ENCODE data around the gene DIAPH2.
"Not testable (repeated sequence)": the region's sequence is repeated elsewhere in the genome, so short reads cannot be mapped to it uniquely, and the experiment has no call there.

DNA sequence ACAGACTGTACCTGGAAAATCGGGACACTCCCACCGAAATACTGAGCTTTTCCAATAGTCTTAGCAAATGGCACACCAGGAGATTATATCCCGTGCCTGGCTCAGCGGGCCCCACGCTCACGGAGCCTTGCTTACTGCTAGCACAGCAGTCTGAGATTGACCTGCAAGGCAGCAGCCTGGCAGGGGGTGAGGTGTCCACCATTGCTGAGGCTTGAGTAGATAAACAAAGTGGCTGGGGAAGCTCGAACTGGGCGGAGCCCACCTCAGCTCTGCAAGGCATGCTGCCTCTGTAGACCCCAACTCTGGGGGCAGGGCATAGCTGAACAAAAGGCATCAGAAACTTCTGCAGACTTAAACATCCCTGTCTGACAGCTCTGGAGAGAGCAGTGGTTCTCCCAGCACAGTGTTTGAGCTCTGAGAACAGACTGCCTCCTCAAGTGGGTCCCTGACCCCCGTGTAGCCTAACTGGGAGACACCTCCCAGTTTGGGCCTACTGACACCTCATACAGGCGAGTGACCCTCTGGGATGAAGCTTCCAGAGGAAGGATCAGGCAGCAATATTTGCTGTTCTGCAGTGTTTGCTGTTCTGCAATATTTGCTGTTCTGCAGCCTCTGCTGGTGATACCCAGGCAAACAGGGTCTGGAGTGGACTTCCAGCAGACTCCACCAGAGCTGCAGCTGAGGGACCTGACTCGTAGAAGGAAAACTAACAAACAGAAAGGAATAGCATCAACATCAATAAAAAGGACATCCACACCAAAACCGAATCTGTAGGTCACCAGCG lies 725.2 kb downstream of the DIAPH2 start:
- TF ChIP-seq, protein P1, sequence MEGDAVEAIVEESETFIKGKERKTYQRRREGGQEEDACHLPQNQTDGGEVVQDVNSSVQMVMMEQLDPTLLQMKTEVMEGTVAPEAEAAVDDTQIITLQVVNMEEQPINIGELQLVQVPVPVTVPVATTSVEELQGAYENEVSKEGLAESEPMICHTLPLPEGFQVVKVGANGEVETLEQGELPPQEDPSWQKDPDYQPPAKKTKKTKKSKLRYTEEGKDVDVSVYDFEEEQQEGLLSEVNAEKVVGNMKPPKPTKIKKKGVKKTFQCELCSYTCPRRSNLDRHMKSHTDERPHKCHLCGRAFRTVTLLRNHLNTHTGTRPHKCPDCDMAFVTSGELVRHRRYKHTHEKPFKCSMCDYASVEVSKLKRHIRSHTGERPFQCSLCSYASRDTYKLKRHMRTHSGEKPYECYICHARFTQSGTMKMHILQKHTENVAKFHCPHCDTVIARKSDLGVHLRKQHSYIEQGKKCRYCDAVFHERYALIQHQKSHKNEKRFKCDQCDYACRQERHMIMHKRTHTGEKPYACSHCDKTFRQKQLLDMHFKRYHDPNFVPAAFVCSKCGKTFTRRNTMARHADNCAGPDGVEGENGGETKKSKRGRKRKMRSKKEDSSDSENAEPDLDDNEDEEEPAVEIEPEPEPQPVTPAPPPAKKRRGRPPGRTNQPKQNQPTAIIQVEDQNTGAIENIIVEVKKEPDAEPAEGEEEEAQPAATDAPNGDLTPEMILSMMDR (IDR thresholded peaks at IDR 0.05), result not testable (repeated sequence)
- TF ChIP-seq POLR2A (IDR thresholded peaks at IDR 0.05), result not testable (repeated sequence)

Measured in body of pancreas (tissue), 4 donors.